Activated CD8-positive, alpha-beta memory T cell treated with anti-CD3 and anti-CD28 coated beads for 24 hours (primary cell): ENCODE data around the gene ZNF669.

Experiments used
- DNase-seq: peaks from one replicate; pipeline ENCODE4 v3.0.0-alpha.2; 2020

ZNF669 gene

GRCh38 chr1:247110627-247111258, 6.6 kb upstream of the ZNF669 start:
- DNase-seq: peak; percentile 70

DNA sequence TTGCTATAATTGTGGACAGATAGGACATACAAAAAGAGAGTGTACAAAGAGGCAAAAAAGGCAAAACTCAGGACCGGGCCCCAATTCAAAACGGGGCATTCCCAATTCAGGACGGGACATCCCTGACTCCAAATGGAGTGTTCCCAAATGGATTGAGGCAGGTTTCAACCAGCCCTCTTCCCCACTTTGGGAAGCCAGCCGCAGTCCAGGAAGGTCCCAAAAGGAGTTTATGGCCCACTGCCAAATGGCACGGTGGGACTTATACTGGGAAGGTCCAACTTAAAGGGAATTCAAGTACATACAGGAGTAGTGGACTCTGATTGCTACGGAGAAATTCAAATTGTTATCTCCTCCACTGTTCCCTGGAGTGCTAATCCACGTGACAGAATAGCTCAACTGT, 3.5 kb upstream of the ZNF669 start:
- DNase-seq: no peak

GRCh38 chr1:247105966-247106365, 1.8 kb upstream of the ZNF669 start:
- DNase-seq: no peak

GRCh38 chr1:247104965-247105364, 809 bp upstream of the ZNF669 start:
- no peak for DNase-seq

- DNase-seq: no peak
These were observed 1.8 kb downstream of the ZNF669 start for GRCh38 chr1:247102381-247102780.

- no peak for DNase-seq
These were observed 3.4 kb downstream of the ZNF669 start for GRCh38 chr1:247100676-247101279.

GRCh38 chr1:247096958-247097357, 7.2 kb downstream of the ZNF669 start:
- DNase-seq: no peak

DNA sequence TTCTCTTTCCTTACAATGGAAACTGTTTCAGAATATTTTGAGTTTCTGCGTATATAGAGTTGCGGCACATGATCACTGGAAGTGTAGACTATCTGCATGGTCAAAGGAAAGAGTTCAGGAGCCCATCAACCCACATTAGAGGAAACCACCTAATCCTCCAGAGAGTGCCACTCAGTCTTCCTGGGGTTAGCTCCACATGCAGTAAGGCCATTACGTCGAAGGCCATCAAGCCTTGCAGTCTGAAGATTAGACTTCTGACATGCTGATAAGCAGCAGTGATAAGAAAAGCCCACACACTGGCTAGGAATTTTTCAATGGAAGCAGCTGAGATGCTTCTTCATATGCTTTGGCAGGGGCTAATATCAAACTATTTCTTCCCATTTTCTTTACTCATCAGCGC, 7.6 kb downstream of the ZNF669 start:
- DNase-seq: no peak

DNA sequence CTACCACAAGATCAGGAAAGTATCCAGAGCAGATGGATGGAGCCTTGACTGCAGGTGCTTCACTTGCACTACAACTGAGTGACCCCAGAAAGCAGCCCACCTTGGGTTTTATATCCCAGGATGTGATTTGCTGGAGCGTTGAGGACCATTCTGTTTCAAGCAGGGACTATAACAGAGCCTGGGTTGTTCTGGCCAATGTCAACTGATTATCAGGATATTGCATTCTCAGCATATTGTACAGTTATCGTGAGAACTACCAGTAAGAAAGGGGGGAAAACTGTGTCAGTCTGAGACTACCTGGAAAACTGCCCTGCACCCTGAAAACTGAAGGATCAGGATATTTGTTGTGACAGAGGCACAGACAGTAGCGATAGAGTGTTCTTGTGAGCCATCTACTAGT, 8.0 kb downstream of the ZNF669 start:
- DNase-seq: no peak

DNA sequence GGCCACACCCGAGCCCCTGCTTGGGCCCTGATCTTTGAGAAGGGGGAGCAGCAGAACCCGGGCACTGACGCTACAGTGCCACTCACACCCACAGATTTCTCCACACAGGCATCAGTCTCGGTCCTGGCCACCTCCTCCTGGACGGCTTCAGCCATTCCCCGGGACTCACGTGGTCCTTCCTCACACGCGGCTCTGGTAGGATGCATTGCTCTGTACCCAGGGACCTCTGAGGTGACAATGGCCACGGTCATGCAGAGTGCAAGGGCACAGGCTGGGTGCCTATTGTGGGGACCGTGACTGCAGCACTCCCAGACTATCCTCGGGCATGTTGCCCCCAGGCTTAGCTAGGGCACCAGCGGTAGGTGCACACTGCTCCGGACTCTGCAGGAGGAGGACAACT, 13.7 kb downstream of the ZNF669 start:
- no peak for DNase-seq

DNA sequence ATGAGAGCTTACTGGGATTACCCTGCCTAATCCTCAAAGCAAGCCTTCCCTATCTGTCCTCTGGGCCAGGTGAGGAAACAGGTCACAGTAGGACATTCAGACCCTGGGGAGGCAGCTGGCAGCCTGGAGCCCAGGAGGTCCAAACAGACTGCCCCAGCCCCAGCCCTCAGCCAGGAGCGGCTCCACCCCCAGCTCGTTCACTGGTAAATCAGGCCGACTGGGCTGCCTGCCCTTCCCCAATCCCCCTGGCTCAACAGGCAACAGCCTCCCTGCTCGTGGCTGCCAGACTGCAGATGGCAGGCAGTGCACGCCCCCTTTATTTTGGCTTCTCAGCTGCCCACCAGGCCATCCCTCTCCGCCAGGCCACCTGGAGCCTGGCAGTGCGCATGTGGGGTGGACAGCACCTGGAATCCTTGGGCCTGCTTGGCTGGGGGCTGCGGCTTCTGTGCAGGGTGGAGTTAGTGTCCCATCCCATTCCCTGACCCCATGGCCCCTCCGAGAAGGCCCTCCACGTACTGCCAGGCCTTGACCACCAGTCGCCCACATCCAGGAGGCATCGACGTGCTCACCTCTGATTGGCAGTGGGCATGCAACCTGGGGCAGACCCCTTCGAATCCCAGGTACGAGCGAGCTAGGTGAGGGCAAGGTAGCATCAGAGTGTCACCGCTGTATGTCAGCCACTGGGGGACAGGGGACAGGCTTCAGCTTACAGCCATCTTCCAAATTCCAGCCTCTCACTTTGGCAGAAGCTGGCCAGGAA, 14.4 kb downstream of the ZNF669 start:
- no peak for DNase-seq

DNA sequence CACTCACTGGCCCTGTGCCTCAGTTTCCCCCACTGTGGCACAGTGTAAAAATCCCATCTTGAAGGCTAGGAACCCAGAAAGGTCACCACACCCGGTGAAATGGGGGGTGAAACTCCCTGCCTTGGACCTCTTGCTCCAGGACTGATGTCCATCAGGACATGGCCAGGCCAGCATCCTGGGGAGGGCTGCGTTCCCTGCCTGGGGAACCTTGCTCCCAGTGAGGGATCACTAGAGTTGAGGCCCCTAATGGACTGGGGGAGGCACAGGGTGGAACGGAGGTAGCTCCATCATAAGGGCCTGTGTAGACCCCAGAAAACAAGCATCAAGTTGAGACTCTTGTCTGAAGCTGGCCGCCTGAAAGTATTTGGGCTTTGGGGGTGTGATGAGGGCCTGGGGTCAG, 15.2 kb downstream of the ZNF669 start:
- no peak for DNase-seq

DNA sequence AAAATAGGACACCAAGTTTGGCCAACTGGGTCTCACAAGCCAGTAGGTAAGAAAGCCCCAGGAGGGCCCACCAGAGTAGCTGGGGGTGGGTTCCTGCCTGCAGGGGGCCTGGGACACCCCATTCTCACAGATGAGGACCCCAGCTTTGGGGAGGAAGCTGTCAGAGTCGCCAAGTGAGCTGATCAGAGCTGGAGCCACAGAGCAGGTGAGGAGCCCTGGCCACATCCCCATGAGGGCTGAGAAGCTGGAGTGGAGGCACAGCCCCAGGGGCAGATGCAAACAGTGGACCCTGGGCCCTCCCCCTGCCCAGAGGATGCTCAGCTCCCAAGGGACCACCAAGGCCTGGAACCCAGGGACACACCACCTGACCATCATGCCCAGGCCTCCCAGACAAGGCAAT, 16.9 kb downstream of the ZNF669 start:
- no peak for DNase-seq

DNA sequence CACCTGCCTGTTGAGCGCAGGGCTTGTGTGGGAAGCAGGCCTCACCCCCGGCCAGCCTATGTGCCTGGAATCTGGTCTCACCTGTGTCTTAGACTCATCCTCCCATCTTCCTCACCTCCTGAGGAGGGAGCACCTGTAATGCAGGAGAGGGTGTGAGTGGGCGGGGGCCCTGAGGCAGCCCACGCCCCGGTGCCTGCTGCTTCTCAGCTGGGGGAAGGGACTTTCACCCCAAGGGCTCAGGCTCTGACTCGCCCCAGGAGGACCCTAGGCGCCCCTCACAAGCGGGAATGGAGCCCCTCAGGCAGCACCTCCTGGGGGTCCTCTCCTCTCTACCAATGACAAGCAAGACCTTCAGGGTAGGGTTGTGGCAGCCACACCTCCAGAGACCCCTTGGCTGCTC, 18.8 kb downstream of the ZNF669 start:
- no peak for DNase-seq

GRCh38 chr1:247084771-247085170, 19.4 kb downstream of the ZNF669 start:
- DNase-seq: no peak

GRCh38 chr1:247079141-247079874, 24.8 kb downstream of the ZNF669 start:
- no peak for DNase-seq

- DNase-seq: peak; percentile 93
These were observed 25.7 kb downstream of the ZNF669 start, which contains the start of gene ZNF670 for GRCh38 chr1:247078258-247079140. Gene ZNF670, minus strand, starts transcription at chr1:247078811. Its CDS starts 215 bp downstream, at chr1:247078596.

DNA sequence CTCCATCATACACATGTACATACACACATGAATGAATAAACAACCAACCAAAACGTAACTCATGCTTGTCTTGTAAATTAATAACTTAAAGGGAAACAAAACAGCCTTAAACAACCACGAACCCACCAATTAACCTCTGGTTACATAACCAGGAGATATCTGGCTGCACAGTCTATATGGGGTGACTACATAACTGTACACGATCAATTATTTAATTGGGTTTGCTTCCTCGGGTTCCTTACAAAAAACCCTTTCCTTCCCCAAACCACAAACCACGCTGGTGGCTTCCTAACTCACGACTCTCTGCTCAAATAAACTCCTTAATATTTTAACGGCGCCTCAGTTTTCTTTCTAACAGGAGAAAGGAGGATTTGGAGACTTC, 26.3 kb downstream of the ZNF669 start:
- no peak for DNase-seq

- DNase-seq: no peak
These were observed 26.9 kb downstream of the ZNF669 start for GRCh38 chr1:247077213-247077612.

DNA sequence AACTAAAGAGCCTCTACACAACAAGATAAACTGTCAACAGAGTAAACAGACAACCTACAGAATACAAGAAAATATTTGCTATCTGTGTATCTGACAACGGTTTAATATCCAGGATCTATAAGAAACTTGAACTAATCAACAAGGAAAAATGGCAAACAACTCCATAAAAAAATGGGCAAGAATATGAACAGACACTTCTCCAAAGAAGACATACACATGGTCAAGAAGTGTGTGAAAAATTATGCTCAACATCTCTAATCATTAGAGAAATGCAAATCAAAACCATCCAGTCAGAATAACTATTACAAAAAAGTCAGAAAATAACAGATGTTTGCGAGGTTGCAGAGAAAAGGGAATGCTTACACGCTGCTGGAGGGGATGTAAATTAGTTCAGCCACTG, 33.5 kb downstream of the ZNF669 start:
- DNase-seq: no peak

DNA sequence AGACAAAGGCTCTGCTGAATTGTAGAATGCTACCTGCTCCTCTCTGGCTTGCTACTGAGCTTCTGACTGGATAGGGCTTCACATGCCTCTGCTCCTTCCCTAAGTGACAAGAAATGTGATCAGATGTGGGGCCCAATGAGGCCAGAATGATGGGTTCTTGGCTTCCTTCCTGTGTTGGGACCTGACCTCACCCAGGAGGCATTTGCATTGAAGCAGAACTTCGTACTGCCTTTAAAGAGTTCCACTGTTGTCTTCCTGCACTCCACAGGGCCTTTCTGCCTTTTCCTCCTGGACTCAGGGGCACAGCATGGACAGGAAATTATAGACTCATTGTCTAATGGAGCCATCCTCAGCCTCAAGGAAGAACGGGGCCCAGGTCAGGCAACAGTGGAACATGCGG, 39.9 kb downstream of the ZNF669 start:
- DNase-seq: no peak

DNA sequence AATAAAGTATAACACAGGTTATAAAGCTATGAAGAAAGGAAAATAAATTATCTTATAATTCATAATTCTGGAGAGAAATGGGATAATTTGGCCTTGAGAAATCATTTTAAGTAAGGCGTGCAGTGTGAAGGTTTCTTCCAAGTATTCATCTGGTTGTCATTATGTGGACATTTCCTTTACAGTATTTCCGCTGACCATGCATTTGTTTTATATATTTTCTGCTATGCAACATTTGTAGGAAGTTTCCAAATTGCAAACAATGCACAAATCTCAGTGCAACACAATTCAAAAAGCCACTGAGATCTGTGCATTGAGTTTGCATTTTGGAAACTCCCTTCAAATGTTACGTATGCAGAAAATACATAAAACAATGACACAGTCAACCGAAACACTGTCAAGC, 43.4 kb downstream of the ZNF669 start:
- no peak for DNase-seq

DNA sequence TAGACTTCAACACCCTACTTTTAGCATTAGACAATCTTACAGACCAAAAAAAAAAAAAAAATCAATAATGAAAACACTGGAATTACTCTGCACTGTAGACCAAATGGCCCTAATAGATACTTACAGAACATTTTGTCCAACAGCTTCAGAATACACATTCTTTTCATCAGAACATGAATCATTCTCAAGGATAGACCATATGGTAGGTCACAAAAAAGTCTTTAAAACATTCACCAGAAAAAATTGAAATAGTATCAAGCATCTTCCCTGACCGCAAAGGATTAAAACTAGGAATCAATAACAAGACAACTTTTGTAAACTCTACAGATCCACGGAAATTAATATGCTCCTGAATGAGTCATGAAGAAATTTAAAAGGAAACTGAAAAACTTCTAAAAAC, 48.1 kb downstream of the ZNF669 start:
- DNase-seq: no peak
